Activated CD8-positive, alpha-beta memory T cell treated with anti-CD3 and anti-CD28 coated beads, Interleukin-2, amount 10 ng/mL, durations not matched to agents 7 days and 5 days (primary cell): ENCODE measurements around the gene DCHS1. TPM values are rescaled to one million over a fixed set of nuclear protein-coding genes. Genes with fewer than 3 reads are reported as not detected.

Experiments
- ATAC-seq: fragments of 150-1000 bp; cut with Tn5 transposase; one replicate; pipeline ENCODE4 v1.10.0; 2021; ENCODE audit warnings: moderate library complexity
- CTCF ChIA-PET: fragments of 350-600 bp; sonication (Branson Sonifier 250); formaldehyde crosslinking; loops from one replicate; lab custom pipeline; 2021; ENCODE audit warnings: antibody characterized with exemption; lab: Charles Lee
- DNase-seq: peaks from one replicate; pipeline ENCODE4 v3.0.0-alpha.2; 2020
- H3K27ac Mint-ChIP-seq: one replicate; pipeline ENCODE4 v1.8.0; 2021; ENCODE audit warnings: mild to moderate bottlenecking, mixed read lengths
- H3K27me3 Mint-ChIP-seq: one replicate; pipeline ENCODE4 v1.8.0; 2021; ENCODE audit warnings: mixed read lengths
- H3K36me3 Mint-ChIP-seq: one replicate; pipeline ENCODE4 v1.8.0; 2021; ENCODE audit warnings: mild to moderate bottlenecking, mixed read lengths
- H3K4me1 Mint-ChIP-seq: one replicate; pipeline ENCODE4 v1.8.0; 2021; ENCODE audit warnings: mixed read lengths
- H3K4me3 Mint-ChIP-seq: one replicate; pipeline ENCODE4 v1.8.0; 2021; ENCODE audit warnings: mild to moderate bottlenecking, moderate library complexity, mixed read lengths
- H3K9me3 Mint-ChIP-seq: one replicate; pipeline ENCODE4 v1.8.0; 2022; ENCODE audit warnings: low read depth, mixed read lengths
- total RNA-seq, 2 experiments: library from RNA; stranded (reverse); gene quantifications; one replicate each; pipeline ENCODE4 v1.2.3, GENCODE V29; 2021

DCHS1 gene
- total RNA-seq, 2 experiments from 2014 or later = 0.14 to 0.32 TPM

DNA sequence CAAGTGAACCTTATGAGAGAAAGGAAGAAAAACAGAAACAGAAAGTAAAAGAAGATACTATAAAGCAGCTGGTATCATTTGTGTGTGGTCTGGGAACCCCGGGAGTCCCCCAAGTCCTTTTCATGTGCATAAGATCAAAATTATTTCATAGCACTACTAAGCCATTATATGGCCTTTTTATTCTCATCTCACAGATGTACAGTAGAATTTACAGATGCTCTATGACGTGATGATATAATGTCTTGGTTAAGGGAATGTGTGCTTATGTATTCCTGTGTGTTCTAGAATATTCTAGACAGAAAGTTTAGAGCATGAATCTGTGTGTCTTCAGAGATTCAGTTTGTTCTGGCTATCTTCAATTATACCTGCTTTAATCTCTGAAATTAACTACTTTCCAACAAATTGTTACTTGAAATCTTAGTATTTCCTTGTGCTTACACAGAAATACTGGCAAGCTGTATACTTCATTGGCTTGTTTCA lies 27.8 kb downstream of the DCHS1 start:
- peak overlapping the region; percentile 82 for H3K27ac Mint-ChIP-seq
- H3K9me3 Mint-ChIP-seq = no peaks in the 10 kb centered on the region

DNA sequence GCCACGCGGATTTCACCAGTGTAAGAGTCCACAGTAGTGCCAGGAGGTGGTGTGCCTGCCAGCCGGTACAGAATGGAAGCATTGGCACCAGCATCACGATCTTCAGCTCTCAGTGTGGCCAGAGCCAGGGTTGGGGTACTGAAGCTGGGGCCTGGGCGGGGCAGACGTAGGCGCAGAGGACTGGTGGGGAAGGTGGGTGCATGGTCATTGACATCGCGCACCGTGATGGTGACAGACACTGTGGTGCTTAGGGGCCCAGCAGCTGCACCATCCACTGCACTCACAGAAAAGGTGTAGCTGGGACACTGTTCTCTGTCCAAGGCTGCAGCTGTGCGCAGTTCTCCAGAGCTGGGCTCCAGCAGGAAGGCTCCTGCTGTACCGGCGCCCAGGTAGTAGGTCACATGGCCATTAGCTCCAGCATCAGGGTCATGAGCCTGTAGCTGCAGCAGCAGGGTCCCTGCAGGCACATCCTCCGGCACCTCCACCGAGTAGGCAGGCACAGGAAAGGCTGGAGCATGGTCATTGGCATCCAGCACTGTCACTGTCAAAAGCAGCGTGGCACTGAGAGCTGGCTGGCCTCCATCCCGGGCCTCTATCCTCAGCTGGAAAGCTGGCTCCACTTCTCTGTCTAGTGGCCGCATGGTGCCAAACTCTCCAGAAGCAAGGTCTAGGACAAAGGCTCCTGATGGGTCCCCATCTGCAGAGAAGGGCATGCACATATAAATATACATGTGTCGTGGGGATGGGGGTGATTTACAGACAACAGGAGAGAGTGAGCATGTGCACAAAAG lies 28.4 kb downstream of the DCHS1 start:
- no peak for ATAC-seq
- Mint-ChIP-seq H3K9me3 (no peaks in the 10 kb centered on the region), H3K4me1 (peaks cover 20% of the 10 kb centered on the region), H3K4me3 (peak overlapping the region; percentile 37), H3K27ac (peak overlapping the region; percentile 82), H3K36me3 (no peaks in the 10 kb centered on the region), H3K27me3 (no peaks in the 10 kb centered on the region)
- DNase-seq = no peak
- CTCF ChIA-PET = interaction anchor here (0.7 to 2.0 kb wide), 9 partner anchors 8 to 56 kb away, joined by 3 to 9 read pairs (median 3); partner anchors contain the start of genes MRPL17, TAF10 and TPP1

More for the DNA sequence above, 27.8 kb downstream of the DCHS1 start:
- H3K36me3 Mint-ChIP-seq = no peaks in the 10 kb centered on the region
- no peak for DNase-seq
- H3K4me1 Mint-ChIP-seq = peaks cover 21% of the 10 kb centered on the region
- H3K4me3 Mint-ChIP-seq = peak overlapping the region; percentile 37
- ATAC-seq = peak; percentile 79
- no peaks in the 10 kb centered on the region for H3K27me3 Mint-ChIP-seq
- CTCF ChIA-PET = interaction anchor here (0.9 to 2.0 kb wide), 8 partner anchors 8 to 56 kb away, joined by 3 to 9 read pairs (median 4); partner anchors contain the start of genes MRPL17, TAF10 and TPP1

DNA sequence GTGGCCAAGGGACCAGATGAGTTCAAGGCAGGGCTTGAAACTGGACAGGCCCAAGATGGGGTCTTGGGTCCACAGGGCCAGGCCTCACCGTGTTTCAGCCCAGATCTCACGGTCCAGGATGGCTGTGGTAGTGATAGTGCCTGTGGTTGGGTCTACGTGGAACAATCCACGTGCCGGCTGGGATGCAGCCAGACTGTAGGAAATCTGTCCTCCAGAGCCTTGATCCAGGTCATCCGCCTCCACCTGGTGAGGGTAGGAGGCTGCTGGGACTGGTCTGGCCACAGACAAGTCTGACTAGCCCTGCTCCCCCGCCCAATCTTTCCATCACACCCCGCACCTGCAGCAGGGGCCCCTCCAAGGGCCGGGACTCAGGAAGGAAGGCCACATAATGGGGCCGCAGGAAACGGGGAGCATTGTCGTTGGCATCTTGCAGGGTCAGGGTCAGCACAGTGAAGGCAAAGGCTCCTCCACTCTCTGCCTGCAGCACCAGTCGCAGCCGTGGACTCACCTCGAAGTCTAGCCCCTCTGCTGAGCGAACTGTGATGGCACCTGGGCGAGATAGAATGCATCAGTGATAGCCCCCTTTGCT lies 29.7 kb downstream of the DCHS1 start:
- CTCF ChIA-PET = interaction anchor here (1.1 to 2.0 kb wide), 3 partner anchors 13 to 42 kb away, joined by 3 to 9 read pairs (median 6); partner anchors contain the start of gene TAF10
- no peak overlapping the region for H3K4me3 Mint-ChIP-seq
- peaks cover 19% of the 10 kb centered on the region for H3K4me1 Mint-ChIP-seq

DNA sequence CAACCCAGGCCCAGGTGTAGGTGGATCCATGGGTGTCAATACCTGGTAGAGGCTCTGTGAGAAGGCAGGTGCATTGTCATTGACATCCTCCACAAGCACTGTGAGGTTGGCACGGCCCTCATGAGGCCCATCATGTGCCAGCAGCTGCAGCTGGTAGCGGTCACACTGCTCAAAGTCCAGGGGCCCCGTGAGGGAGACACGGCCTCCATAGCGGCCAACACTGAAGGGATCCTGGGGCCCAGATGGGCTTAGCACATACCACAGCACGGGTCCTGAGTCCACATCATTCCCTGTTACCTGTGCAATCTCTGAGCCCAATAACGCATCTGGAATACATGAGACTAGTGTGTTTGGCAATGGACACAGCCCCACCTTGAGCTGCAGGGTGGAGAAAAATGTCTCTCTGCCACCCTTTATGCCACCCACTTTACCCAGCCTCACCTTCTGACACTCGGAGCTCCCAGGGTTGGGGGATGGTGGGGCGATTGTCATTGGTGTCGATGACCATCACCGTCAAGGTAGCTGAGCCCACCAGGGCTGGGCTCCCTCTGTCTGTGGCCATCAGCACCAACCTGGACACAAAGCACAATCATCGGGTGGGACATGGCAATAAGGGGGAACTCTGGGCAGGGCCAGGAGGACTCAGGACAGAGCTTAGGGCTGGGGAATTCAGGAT lies 30.3 kb downstream of the DCHS1 start:
- H3K27me3 Mint-ChIP-seq = no peaks in the 10 kb centered on the region
- H3K27ac Mint-ChIP-seq = no peak overlapping the region
- H3K9me3 Mint-ChIP-seq = no peaks in the 10 kb centered on the region
- H3K36me3 Mint-ChIP-seq = no peaks in the 10 kb centered on the region
- H3K4me1 Mint-ChIP-seq = peaks cover 19% of the 10 kb centered on the region
- DNase-seq (no peak), ATAC-seq (no peak)
- CTCF ChIA-PET = interaction anchor here (1.1 to 1.5 kb wide), 2 partner anchors 13 to 80 kb away, joined by 3 read pairs; no protein-coding TSS in a partner anchor
- H3K4me3 Mint-ChIP-seq = no peak overlapping the region

More for the DNA sequence above, 29.7 kb downstream of the DCHS1 start:
- H3K9me3 Mint-ChIP-seq = no peaks in the 10 kb centered on the region
- H3K36me3 Mint-ChIP-seq = no peaks in the 10 kb centered on the region
- no peak overlapping the region for H3K27ac Mint-ChIP-seq
- ATAC-seq = no peak
- no peaks in the 10 kb centered on the region for H3K27me3 Mint-ChIP-seq
- no peak for DNase-seq

DNA sequence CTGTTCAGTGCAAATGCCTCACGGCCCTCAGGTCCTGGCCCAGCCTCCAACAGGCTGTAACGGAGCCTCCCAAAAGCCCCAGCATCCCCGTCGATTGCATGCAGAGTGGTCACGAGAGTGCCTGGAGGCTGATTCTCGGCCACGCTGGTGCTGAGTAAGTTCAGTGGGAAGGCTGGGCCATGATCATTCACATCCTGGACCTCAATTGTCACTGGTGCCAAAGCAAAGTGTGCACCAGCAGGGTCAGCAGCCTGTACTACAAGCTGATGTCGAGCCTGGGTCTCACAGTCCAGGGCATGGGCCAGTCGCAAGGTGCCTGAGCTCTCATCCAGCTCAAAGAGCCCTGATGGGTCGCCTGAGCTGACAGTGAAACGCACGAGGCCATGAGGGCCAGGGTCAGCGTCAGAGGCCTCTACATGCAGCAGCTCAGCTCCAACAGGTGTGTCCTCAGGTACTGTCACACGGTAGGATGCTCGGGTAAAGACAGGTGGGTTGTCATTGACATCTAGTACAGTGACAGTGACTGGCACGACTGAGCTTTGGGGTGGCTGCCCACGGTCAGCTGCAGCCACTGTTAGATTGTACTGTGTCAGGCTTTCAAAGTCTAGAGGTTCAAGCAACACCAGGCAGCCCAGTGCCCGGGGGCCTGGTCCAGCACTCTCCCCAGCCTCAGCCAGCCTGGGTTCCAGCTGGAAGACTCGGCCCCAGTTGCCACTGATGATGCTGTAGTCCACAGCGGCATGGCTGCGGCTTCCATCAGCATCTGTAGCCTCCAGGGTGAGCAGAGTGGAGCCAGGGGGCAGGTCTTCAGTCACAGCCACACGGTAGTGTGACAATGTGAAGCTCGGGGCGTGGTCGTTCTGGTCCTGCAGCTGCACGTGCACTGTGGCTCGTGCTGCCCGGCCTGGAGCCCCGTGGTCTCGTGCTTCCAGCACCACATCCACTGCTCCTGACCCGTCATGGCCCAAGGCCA lies 31.9 kb downstream of the DCHS1 start:
- Mint-ChIP-seq H3K36me3 (no peaks in the 10 kb centered on the region), H3K27ac (no peak overlapping the region), H3K4me3 (no peak overlapping the region), H3K27me3 (no peaks in the 10 kb centered on the region), H3K4me1 (peaks cover 19% of the 10 kb centered on the region), H3K9me3 (no peaks in the 10 kb centered on the region)
- CTCF ChIA-PET = interaction anchor here (1.2 to 1.7 kb wide), 3 partner anchors 11 to 82 kb away, joined by 3 to 8 read pairs (median 5); partner anchors contain the start of gene TAF10
- no peak for DNase-seq
- ATAC-seq = no peak

DNA sequence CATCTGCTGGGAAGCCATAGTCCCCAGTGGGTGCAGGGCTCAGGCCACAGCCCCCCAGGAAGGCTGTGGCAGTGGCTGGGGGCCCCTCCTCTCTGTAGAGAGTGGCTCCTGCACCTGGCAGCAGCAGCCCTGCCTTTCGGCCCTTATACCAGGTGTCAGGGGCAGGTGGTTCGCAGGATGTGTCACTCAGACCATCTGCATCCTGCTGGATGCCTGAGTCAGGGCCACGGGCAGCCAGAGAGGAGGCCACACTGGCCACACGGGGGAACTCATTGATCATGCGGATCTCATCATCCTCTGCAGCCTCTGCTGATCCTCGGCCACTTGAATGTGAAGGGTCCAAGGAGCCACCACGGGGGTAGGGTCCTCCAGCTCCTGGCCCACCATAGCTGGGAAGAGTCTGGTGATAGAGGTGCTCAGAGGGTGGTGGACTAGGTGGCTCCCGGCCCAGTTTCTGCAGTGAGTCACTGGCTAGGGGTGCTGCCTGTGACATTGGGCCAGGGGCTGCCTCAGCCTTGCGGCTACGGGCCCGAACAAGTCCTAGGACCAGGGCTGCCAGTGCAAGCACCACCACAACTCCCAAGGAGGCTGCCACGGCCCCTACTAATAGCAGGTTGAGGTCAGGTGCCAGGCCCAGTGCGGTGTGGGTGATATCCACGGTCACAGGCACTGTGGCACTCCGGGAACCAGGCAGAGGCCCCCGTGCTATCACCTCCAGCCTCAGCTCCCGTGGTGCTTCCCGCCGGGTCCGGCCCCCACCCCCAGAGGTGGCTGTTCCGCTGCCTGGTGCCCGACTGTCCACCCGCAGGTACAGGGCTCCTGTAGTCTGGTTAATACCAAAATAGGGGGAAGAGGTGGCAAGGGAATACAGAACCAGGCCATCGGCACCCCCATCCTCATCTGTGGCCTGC lies 33.1 kb downstream of the DCHS1 start:
- Mint-ChIP-seq H3K27me3 (no peaks in the 10 kb centered on the region), H3K36me3 (no peaks in the 10 kb centered on the region), H3K27ac (no peak overlapping the region), H3K9me3 (no peaks in the 10 kb centered on the region), H3K4me3 (no peak overlapping the region), H3K4me1 (peaks cover 12% of the 10 kb centered on the region)
- CTCF ChIA-PET = interaction anchor here (1.7 to 2.1 kb wide), 2 partner anchors 10 to 45 kb away, joined by 6 to 8 read pairs; partner anchors contain the start of gene TAF10
- ATAC-seq = no peak
- no peak for DNase-seq

DNA sequence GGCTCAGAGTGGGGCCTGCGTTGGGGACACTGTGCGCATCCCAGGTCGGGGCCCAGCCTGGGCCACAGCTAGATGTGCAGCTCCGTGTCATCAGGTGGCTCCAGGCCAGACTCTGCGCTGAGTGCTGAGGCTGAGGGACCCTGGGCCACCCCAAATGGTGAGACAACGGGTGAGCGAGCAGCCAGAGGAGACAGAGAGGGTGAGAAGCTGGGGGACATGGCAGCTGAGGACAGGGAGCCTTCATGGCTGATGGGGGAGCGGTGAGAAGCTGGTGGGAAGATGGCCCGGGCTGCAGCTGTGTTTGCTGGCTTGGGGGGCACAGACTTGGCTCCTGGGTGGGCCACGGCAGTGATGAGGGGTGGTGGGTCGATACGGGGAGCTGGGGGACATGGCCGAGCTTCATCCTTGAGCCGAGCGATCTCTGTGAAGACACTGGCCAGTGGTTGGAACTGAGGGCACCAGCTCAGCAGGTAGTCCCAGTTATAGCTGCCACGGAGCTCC lies 33.8 kb downstream of the DCHS1 start:
- Mint-ChIP-seq H3K4me3 (no peak overlapping the region), H3K27ac (no peak overlapping the region), H3K36me3 (no peaks in the 10 kb centered on the region), H3K9me3 (no peaks in the 10 kb centered on the region), H3K27me3 (no peaks in the 10 kb centered on the region), H3K4me1 (peaks cover 4% of the 10 kb centered on the region)
- no peak for DNase-seq
- no peak for ATAC-seq
- CTCF ChIA-PET = interaction anchor here (1.2 to 4.2 kb wide), 3 partner anchors 46 to 203 kb away, joined by 4 to 31 read pairs (median 6); partner anchors contain the start of genes APBB1 and MRPL17

DNA sequence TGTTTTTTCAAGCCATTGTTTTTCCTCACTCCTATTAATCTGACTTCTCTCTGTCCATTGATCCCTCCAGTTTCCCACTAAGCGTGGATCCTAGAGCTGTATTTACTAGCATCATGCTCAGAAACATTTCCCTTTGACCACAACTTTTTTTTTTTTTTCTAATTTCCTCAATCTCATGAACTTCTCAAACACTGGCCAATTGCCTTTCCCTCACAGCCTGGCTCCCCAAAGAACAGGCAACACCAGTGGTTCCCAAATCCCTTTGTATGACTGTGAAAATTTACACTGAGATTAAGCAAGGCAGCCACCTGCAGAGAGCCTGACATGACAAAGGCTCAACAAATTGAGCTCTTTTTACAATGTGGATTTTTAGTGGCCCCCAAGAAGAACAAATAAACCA lies 35.0 kb downstream of the DCHS1 start:
- CTCF ChIA-PET = interaction anchor here (1.2 to 4.2 kb wide), 4 partner anchors 31 to 202 kb away, joined by 3 to 31 read pairs (median 5); partner anchors contain the start of genes APBB1 and MRPL17
- DNase-seq (no peak), ATAC-seq (no peak)
- peaks cover 4% of the 10 kb centered on the region for H3K36me3 Mint-ChIP-seq
- H3K4me3 Mint-ChIP-seq = no peak overlapping the region
- H3K27me3 Mint-ChIP-seq = no peaks in the 10 kb centered on the region
- no peaks in the 10 kb centered on the region for H3K9me3 Mint-ChIP-seq
- peaks cover 2% of the 10 kb centered on the region for H3K4me1 Mint-ChIP-seq
- no peak overlapping the region for H3K27ac Mint-ChIP-seq

DNA sequence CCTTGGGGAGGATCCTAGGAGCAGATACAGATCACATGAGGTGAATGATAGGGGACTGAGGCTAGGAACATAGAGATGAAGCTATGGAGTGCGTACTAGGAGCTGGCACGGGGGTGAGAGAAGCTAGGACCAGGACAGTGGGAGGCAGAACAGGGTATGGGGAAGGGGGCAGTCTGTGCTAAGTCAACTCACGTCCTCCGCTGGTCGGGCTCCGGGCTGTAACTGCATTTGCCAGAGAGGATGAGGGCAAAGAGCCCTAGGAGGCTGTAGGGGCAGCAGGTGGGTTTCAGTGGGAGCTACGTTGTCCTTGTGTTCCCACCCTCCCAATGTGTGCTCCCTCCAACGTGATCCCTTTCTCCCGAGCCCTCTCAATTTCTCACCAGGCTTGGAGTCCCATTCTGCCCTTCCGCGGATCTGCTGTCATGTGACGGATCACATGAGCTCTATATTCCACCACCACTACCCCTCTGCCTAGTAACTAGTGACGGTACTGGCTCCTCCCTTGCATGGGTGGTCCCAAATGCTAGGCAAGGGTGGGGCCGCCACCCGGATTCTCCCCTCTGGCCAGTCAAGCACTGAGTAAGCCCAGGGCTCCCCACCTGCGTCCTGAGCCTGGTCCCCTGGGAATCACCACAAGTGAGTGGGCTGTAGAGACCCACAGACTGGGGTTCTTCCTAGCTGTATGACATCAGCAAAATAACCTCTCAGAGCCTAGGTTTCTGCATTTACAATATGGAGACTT lies 36.4 kb downstream of the DCHS1 start, which contains the start of gene TPP1:
TPP1 (minus strand) TSS at position 419 of the 742 bp plus-strand sequence; CDS start at position 397, 22 bp downstream.
- Mint-ChIP-seq H3K27ac (no peak within 1 kb of the TSS), H3K4me3 (no peak within 1 kb of the TSS), H3K4me1 (peaks cover 2% of the 10 kb centered on the region), H3K36me3 (peaks cover 11% of the 10 kb centered on the region), H3K9me3 (no peaks in the 10 kb centered on the region), H3K27me3 (no peaks in the 10 kb centered on the region)
- peak; percentile 96 for DNase-seq
- ATAC-seq = peak; percentile 96
- CTCF ChIA-PET = interaction anchor here (0.7 to 4.2 kb wide), 14 partner anchors 8 to 240 kb away, joined by 3 to 36 read pairs (median 5); partner anchors contain the start of genes ILK, MRPL17 and RRP8

DNA sequence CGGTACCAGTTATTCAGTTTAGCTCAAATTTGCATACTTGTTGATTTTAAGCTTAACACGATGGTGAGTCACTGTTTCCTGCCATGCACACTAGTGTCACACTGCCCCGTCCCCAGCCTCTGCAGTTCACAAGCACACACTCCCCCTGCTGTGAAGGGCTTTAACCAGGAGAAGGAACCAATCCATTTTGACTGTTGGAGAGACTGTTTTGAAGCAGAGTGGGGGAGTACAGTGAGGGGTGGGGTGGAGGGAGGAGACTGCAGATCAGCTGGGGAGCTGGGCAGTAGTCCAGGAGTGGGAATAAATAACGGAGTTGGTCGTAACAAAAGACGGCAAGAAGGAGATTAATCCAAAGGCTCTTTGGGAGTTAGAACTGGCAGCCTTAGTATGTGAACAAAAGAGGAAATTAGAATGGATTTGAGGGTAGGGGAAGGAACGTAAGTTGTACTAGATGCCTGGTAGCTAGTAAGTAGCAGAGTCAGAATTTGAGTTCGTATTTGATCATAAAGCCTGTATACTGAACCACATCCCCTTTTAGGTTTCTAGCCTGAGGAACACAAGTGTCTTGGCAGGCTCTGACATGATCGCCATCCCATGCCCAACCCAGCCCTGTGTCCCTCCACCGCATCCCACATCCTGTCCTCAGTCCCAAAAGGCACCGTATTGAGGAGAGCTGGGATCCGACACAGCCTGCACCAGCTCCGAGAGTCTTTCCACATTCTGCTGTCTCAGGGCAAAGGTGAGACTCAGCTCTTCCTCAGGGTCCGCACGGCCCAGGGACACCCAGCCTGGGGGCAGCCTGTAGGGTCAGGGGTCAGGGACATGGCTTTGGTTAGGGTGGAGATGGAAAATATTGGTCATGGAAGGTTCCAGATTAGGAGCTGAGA lies 37.2 kb downstream of the DCHS1 start:
- CTCF ChIA-PET = interaction anchor here (0.8 to 4.2 kb wide), 13 partner anchors 11 to 239 kb away, joined by 3 to 36 read pairs (median 5); partner anchors contain the start of genes ILK, MRPL17 and RRP8
- H3K27ac Mint-ChIP-seq = no peak overlapping the region
- DNase-seq (peak; percentile 81), ATAC-seq (peak; percentile 46)
- no peaks in the 10 kb centered on the region for H3K27me3 Mint-ChIP-seq
- peaks cover 11% of the 10 kb centered on the region for H3K36me3 Mint-ChIP-seq
- peaks cover 2% of the 10 kb centered on the region for H3K4me1 Mint-ChIP-seq
- H3K9me3 Mint-ChIP-seq = no peaks in the 10 kb centered on the region
- no peak overlapping the region for H3K4me3 Mint-ChIP-seq
